G401 (cell line): ENCODE data around the gene OR51B5. TPM values are rescaled to one million over a fixed set of nuclear protein-coding genes. Genes with fewer than 3 reads are reported as not detected.

Experiments
- total RNA-seq: library from RNA; depleted of rRNA; stranded (reverse); fragments of >200 nt; shearing (Covaris generic); gene quantifications from 2 replicates; pipeline ENCODE4 v1.2.3, GENCODE V29; 2014; rRNA removed

Gene OR51B5
- total RNA-seq, 1 experiment from 2014 or later = not detected

Other genes starting within 250 kb of the OR51B5 start
- not detected in 2 replicates for gene OR52A5, start 205.2 kb downstream of the OR51B5 start, total RNA-seq
- not detected in 2 replicates for gene OR52A1, start 188.8 kb downstream of the OR51B5 start, total RNA-seq
- gene OR51V1, start 142.8 kb downstream of the OR51B5 start, total RNA-seq = not detected in 2 replicates
- not detected in 2 replicates for gene HBB, start 116.5 kb downstream of the OR51B5 start, total RNA-seq
- not detected in 2 replicates for gene HBD, start 109.0 kb downstream of the OR51B5 start, total RNA-seq
- not detected in 2 replicates for gene HBG1, start 93.7 kb downstream of the OR51B5 start, total RNA-seq
- not detected in 2 replicates for gene HBG2, start 88.7 kb downstream of the OR51B5 start, total RNA-seq
- not detected in 2 replicates for gene HBE1, start 73.6 kb downstream of the OR51B5 start, total RNA-seq
- gene OR51B4, start 41.6 kb downstream of the OR51B5 start, total RNA-seq = not detected in 2 replicates
- gene OR51B2, start 19.2 kb downstream of the OR51B5 start, total RNA-seq = not detected in 2 replicates
- gene OR51B6, start 8.0 kb upstream of the OR51B5 start, total RNA-seq = not detected in 2 replicates
- gene OR51M1, start 40.3 kb upstream of the OR51B5 start, total RNA-seq = not detected in 2 replicates
- not detected in 2 replicates for gene OR51Q1, start 78.6 kb upstream of the OR51B5 start, total RNA-seq
- gene OR51I1, start 98.0 kb upstream of the OR51B5 start, total RNA-seq = not detected in 2 replicates
- not detected in 2 replicates for gene OR51I2, start 105.8 kb upstream of the OR51B5 start, total RNA-seq
- gene OR52D1, start 145.2 kb upstream of the OR51B5 start, total RNA-seq = not detected in 2 replicates
- gene UBQLN3, start 166.4 kb upstream of the OR51B5 start, total RNA-seq = not detected in 2 replicates
- gene UBQLNL, start 173.2 kb upstream of the OR51B5 start, total RNA-seq = not detected in 2 replicates
- not detected in 2 replicates for gene OR52H1, start 205.0 kb upstream of the OR51B5 start, total RNA-seq
- not detected in 2 replicates for gene OR52B6, start 237.4 kb upstream of the OR51B5 start, total RNA-seq